ENCODE data around the gene TAS1R1.

The TAS1R1 gene

DNA sequence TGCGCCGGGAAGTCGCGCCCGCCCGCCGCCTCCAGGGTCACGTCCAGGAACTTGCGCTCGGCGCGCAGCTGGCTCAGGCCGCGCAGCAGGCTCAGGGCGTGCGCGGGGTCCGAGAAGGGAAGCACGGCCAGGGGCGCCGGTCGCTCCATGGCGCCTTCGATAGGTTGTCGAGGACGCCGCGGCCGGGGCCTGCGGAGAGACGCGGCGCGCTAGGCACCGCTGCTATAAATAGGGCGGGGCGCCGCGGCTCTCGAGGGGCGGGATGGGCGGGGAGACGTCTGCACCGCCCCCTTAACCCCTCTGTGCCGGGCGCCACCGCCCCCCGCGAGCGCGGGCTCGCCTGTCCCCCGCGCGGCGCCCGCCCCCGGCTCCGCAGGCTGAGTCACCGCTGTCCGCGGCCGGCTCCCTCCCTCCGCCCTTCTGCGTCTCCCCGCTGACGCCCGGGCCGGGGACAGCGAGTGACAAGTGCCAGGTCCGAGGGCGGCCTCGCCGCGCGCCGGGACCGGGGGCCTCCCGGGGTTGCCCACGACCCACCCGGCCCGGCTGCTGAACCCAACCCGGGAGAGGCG, 47.6 kb downstream of the TAS1R1 start, which contains the start of gene KLHL21:
Gene KLHL21 (minus strand): TSS at position 201 of the 569 bp plus-strand sequence. CDS start 52 bp downstream, at position 149.
- TF ChIP-seq, protein P1, sequence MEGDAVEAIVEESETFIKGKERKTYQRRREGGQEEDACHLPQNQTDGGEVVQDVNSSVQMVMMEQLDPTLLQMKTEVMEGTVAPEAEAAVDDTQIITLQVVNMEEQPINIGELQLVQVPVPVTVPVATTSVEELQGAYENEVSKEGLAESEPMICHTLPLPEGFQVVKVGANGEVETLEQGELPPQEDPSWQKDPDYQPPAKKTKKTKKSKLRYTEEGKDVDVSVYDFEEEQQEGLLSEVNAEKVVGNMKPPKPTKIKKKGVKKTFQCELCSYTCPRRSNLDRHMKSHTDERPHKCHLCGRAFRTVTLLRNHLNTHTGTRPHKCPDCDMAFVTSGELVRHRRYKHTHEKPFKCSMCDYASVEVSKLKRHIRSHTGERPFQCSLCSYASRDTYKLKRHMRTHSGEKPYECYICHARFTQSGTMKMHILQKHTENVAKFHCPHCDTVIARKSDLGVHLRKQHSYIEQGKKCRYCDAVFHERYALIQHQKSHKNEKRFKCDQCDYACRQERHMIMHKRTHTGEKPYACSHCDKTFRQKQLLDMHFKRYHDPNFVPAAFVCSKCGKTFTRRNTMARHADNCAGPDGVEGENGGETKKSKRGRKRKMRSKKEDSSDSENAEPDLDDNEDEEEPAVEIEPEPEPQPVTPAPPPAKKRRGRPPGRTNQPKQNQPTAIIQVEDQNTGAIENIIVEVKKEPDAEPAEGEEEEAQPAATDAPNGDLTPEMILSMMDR (IDR thresholded peaks at IDR 0.05; ENCODE audit: control insufficient read depth, insufficient read depth, low read depth, low read length, missing control alignments) = no peak
- H3K4me3 ChIP-seq (ENCODE audit: control insufficient read depth, low read depth, low read length) = peak within 1 kb of the TSS; percentile 96
- DNase-seq (ENCODE audit: low read depth) = no peak

DNA sequence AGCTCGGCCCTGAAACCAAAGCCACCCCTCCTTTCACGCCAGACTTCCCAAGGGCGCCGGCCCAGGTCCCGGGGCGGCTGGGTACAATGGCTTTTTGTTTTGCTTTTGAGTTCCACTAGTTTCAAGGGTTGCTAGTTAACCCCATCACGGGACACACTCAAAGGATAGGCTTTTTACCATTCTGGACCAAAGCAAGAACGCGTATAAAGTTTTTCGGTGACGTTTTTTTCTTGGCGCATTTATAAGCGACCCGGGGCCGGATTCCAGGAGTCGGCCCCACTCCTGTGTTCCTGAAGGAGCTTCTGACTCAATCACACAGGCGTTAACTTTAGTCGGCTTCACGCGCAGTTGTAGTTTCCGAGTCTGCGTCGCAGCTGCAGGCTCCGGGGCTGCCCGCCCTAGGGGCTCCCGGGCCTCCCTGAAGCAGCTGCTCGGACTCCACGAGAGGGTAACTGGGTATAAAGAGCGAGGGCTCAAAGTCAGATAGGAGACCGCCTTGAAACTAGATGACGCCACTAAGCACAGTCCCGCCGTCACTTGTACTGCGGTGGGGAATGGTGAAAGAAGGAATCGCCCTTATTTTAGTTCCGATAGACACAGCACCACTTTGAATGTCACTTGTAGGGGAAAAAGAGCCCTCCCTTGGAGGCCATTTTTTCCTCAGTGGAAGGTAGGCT, 48.3 kb downstream of the TAS1R1 start:
- peak overlapping the region; percentile 27 for H3K4me3 ChIP-seq (ENCODE audit: control insufficient read depth, low read depth, low read length)
- no peak for DNase-seq (ENCODE audit: low read depth)
- TF ChIP-seq, protein P1 (IDR thresholded peaks at IDR 0.05; ENCODE audit: control insufficient read depth, insufficient read depth, low read depth, low read length, missing control alignments) = no peak

DNA sequence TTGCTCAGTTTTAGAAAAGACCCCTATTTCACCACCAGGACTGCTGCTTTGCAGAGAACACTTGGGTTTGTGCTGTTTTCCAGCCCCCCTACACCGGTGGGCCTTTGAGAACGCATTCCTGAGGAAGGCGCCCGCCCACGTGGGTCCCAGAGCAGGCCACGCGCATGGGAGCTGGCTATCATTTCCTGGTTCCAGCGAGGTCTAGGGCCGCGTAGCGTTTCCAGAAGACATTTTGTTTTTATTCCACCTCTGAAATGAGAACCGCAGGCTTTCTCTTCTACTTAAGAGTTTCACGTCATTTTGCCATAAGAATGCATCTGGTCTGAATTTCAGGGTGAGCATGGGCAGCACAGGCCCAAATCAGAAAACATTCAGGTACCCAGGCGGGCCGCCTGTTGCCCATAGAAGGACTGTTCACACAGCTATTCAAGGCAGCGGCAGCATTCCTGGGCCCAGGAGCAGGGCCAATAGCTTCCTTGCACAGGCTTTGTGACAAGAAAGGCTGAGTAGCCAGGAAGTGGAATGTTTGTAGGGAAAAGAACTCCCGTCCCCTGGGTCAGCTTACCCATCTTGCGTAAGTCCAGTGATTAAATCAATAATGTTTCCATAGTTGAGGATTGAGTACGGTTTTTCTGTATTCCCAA, 48.9 kb downstream of the TAS1R1 start:
- TF ChIP-seq, protein P1 (IDR thresholded peaks at IDR 0.05; ENCODE audit: control insufficient read depth, insufficient read depth, low read depth, low read length, missing control alignments) = peak; percentile 4
- no peak for DNase-seq (ENCODE audit: low read depth)
- H3K4me3 ChIP-seq (ENCODE audit: control insufficient read depth, low read depth, low read length) = peak overlapping the region; percentile 27

DNA sequence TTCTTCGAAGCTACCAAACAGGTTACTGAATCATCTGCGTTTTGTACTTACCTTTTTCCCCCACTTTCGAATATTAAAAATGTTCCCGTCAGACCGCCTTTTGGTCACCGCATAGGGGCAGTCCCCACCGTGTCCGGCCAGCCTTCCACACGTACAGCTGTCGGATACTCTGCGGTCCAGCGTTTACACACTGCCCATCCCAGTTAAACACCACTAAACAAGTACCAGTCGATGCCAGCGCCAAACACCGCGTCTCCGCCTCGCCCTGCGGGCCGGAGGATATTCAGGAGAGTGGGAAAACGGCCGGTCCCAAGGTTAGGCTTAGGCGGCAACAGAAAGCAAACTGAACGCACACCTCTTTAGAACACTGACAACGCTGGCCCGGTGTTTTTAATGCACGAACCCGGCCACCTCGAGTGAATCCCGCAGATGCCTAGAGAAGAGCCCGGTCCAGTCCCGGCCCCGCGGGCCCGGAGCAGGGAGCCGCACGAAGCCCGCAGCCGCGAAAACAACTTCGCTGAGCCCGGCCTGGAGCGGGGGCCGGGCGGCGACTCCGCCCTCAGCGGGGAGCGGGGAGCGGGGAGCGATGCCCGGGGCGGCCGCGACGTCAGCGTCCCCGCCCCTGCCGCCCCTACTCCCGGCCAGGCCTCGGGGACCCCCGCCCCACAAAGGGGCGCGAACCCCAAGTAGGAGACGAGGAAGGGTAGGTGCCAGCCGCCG, 57.7 kb downstream of the TAS1R1 start:
- TF ChIP-seq, protein P1 (IDR thresholded peaks at IDR 0.05; ENCODE audit: control insufficient read depth, insufficient read depth, low read depth, low read length, missing control alignments) = no peak
- no peak for DNase-seq (ENCODE audit: low read depth)

DNA sequence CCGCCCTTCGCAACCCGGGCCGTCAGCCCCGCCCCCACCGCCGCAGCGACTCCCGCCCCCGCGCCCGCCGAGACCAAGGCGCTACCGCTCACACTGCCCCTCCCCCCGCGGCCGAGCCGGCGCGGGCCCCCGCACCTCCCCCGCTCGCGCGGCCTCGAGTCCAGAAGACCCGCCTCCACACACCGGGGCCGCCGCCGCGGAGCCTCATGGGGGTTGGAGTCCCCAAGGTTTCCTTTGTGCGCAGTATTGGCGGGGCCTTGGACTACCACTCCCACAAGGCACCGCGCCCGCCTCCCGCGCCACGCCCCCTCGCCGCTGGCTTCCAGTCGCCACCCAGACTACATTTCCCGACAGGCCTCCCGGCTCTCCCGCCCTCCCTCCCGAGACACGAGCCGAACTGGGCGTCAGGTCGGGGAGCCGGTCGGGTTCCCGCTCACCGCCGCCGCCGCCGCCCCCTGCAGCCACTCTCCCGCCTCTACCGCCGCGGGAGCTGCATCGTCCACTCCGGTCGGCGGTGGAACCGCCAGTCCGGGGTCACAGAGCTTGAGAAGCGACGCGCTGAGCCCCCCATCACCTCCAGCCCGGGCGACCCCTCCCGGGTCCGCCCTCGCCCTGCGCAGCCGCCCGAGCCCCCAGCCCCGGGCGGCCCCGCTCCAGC, 58.4 kb downstream of the TAS1R1 start, which contains the start of gene PHF13:
Gene PHF13 (plus strand): TSS at position 371 of the 658 bp plus-strand sequence. CDS start 336 bp downstream, outside the sequence.
- TF ChIP-seq, protein P1 (IDR thresholded peaks at IDR 0.05; ENCODE audit: control insufficient read depth, insufficient read depth, low read depth, low read length, missing control alignments) = no peak
- H3K4me3 ChIP-seq (ENCODE audit: control insufficient read depth, low read depth, low read length) = peak within 1 kb of the TSS; percentile 82
- peak; percentile 95 for DNase-seq (ENCODE audit: low read depth)

More for the DNA sequence above, 57.7 kb downstream of the TAS1R1 start:
- H3K4me3 ChIP-seq (ENCODE audit: control insufficient read depth, low read depth, low read length) = peak overlapping the region; percentile 75
